CD4-positive, alpha-beta T cell (primary cell): ENCODE measurements around the gene XRCC4. TPM values are rescaled to one million over a fixed set of nuclear protein-coding genes. Genes with fewer than 3 reads are reported as not detected.

Experiments
- ATAC-seq: fragments of 200-7000 bp; cut with Tn5 transposase; one replicate; pipeline ENCODE4 v1.10.0; 2022; ENCODE audit warnings: mild to moderate bottlenecking; ENCODE audit not compliant: poor library complexity
- CTCF ChIA-PET: fragments of 350-600 bp; sonication (Branson Sonifier 250); formaldehyde crosslinking; loops from one replicate; lab custom pipeline; 2021; ENCODE audit warnings: antibody characterized with exemption, inconsistent platforms; lab: Charles Lee
- POLR2A ChIA-PET: fragments of 350-600 bp; sonication (Branson Sonifier 250); formaldehyde crosslinking; loops from one replicate; lab custom pipeline; 2021; ENCODE audit warnings: antibody characterized with exemption, inconsistent platforms; lab: Charles Lee
- DNase-seq, 14 experiments: peaks; one replicate each; pipeline ENCODE4 v3.0.0-alpha.2; 2013 to 2020; ENCODE audit warnings: mixed read lengths in 2 of 14
- H3K27ac ChIP-seq, 2 donors: one replicate each; pipeline versions ENCODE4 v1.5.1 to v1.7.0; 2013; ENCODE audit warnings: low read length in 2 of 2, low read depth in 1 of 2, mild to moderate bottlenecking in 1 of 2
- H3K27me3 ChIP-seq, 2 experiments: 1 replicate in 1 of 2; 2 replicates in 1 of 2; pipeline versions ENCODE4 v1.6.1 to v1.7.0; 2013; ENCODE audit warnings: low read length in 2 of 2, control low read depth in 1 of 2, mild to moderate bottlenecking in 1 of 2, moderate library complexity in 1 of 2; ENCODE audit not compliant: insufficient read depth in 2 of 2, control insufficient read depth in 1 of 2
- H3K36me3 ChIP-seq: one replicate; pipeline ENCODE4 v1.6.1; 2013; ENCODE audit warnings: low read length, control low read depth; ENCODE audit not compliant: insufficient read depth
- H3K4me1 ChIP-seq: one replicate; pipeline ENCODE4 v1.6.1; 2013; ENCODE audit warnings: low read length, control low read depth; ENCODE audit not compliant: insufficient read depth
- H3K4me3 ChIP-seq: one replicate; pipeline ENCODE4 v1.5.1; 2013; ENCODE audit warnings: mild to moderate bottlenecking, low read length, moderate library complexity
- H3K9me3 ChIP-seq, 2 experiments: 1 replicate in 1 of 2; 2 replicates in 1 of 2; pipeline versions ENCODE4 v1.6.1 to v1.7.0; 2013; ENCODE audit warnings: low read length in 2 of 2, mild to moderate bottlenecking in 2 of 2, control low read depth in 1 of 2, moderate library complexity in 1 of 2; ENCODE audit not compliant: control insufficient read depth in 1 of 2, insufficient read depth in 1 of 2
- H3K27ac Mint-ChIP-seq: one replicate; pipeline ENCODE4 v1.8.0; 2020; ENCODE audit warnings: mixed read lengths
- H3K27me3 Mint-ChIP-seq: one replicate; pipeline ENCODE4 v1.8.0; 2021; ENCODE audit warnings: mixed read lengths
- H3K36me3 Mint-ChIP-seq: one replicate; pipeline ENCODE4 v1.8.0; 2021; ENCODE audit warnings: low read depth, mixed read lengths
- H3K4me1 Mint-ChIP-seq: one replicate; pipeline ENCODE4 v1.8.0; 2021; ENCODE audit warnings: low read depth, mixed read lengths
- H3K4me3 Mint-ChIP-seq: one replicate; pipeline ENCODE4 v1.8.0; 2020; ENCODE audit warnings: mild to moderate bottlenecking, mixed read lengths
- H3K9me3 Mint-ChIP-seq: one replicate; pipeline ENCODE4 v1.8.0; 2020; ENCODE audit warnings: mixed read lengths
- CTCF ChIP-seq: fragments of 200-600 bp; IDR thresholded peaks from one replicate; pipeline ENCODE4 v1.8.0; 2022; ENCODE audit warnings: antibody characterized with exemption, mild to moderate bottlenecking
- intact Hi-C, 2 experiments: fragments of 100-400 bp; cut with DNase I in 1 of 2; cut with micrococcal nuclease in 1 of 2; formaldehyde crosslinking; loops; one replicate each; pipeline versions ENCODE4 v1.15.1 to v1.9.0; 2023 to 2025; cut with DNase I, micrococcal nuclease
- total RNA-seq, 174 experiments: library from RNA in 2 of 174; stranded (reverse) in 2 of 174; gene quantifications; one replicate each; pipeline ENCODE4 v1.2.3 and lab custom pipeline; 2021 to 2026

XRCC4 gene
- total RNA-seq, 2 experiments from 2014 or later = 1.8 TPM

GRCh38 chr5:83230511-83230910, 153.2 kb downstream of the XRCC4 start:
- Histone ChIP-seq H3K4me3 (no peak overlapping the region), H3K36me3 (no peaks in the 10 kb centered on the region), H3K27me3 (no peaks in the 10 kb centered on the region), H3K9me3 (no peaks in the 10 kb centered on the region), H3K4me1 (no peaks in the 10 kb centered on the region), H3K27ac (no peak overlapping the region)
- no peaks in the 10 kb centered on the region for H3K36me3 Mint-ChIP-seq
- H3K9me3 Mint-ChIP-seq = no peaks in the 10 kb centered on the region
- ChIA-PET POLR2A (no interaction called here), CTCF (no interaction called here)
- intact Hi-C loops = no loop called here
- no peaks in the 10 kb centered on the region for H3K4me1 Mint-ChIP-seq
- no peak overlapping the region for H3K4me3 Mint-ChIP-seq
- DNase-seq = no peak
- TF ChIP-seq CTCF = no peak
- H3K27me3 Mint-ChIP-seq = no peaks in the 10 kb centered on the region
- H3K27ac Mint-ChIP-seq = no peak overlapping the region
- ATAC-seq = no peak

- DNase-seq = no peak
- intact Hi-C loops = no loop called here
- no peaks in the 10 kb centered on the region for H3K36me3 ChIP-seq
- no peaks in the 10 kb centered on the region for H3K4me1 ChIP-seq
- H3K4me3 Mint-ChIP-seq = no peak overlapping the region
- TF ChIP-seq CTCF = no peak
- H3K4me1 Mint-ChIP-seq = no peaks in the 10 kb centered on the region
- H3K27me3 ChIP-seq = no peaks in the 10 kb centered on the region
- ChIA-PET CTCF (no interaction called here), POLR2A (no interaction called here)
- no peaks in the 10 kb centered on the region for H3K27me3 Mint-ChIP-seq
- no peaks in the 10 kb centered on the region for H3K9me3 Mint-ChIP-seq
- H3K36me3 Mint-ChIP-seq = no peaks in the 10 kb centered on the region
- H3K27ac Mint-ChIP-seq = no peak overlapping the region
- H3K27ac ChIP-seq = no peak overlapping the region
- H3K9me3 ChIP-seq = no peaks in the 10 kb centered on the region
- ATAC-seq = no peak
- H3K4me3 ChIP-seq = no peak overlapping the region
Observed at GRCh38 chr5:83244516-83244915, 167.2 kb downstream of the XRCC4 start.

- no peak for TF ChIP-seq CTCF
- Histone ChIP-seq H3K9me3 (no peaks in the 10 kb centered on the region), H3K27me3 (no peaks in the 10 kb centered on the region), H3K4me1 (no peaks in the 10 kb centered on the region), H3K4me3 (no peak overlapping the region), H3K27ac (no peak overlapping the region), H3K36me3 (no peaks in the 10 kb centered on the region)
- Mint-ChIP-seq H3K4me1 (no peaks in the 10 kb centered on the region), H3K27ac (no peak overlapping the region), H3K9me3 (no peaks in the 10 kb centered on the region), H3K27me3 (no peaks in the 10 kb centered on the region), H3K36me3 (no peaks in the 10 kb centered on the region), H3K4me3 (no peak overlapping the region)
- intact Hi-C loops = no loop called here
- CTCF ChIA-PET = no interaction called here
- DNase-seq = no peak
- ATAC-seq = no peak
- POLR2A ChIA-PET = no interaction called here
Observed at GRCh38 chr5:83245037-83245436, 167.7 kb downstream of the XRCC4 start.
